Measurements from ENCODE around the gene MAN1A1.
A peak's percentile ranks its signal among the peaks of the same experiment; 100 is the strongest.

MAN1A1 gene

GRCh38 chr6:119148098-119148824 is 201.3 kb downstream of the MAN1A1 start:
- DNase-seq (ENCODE audit: low spot score): no peak
- H3K9me3 Mint-ChIP-seq: peaks cover 24% of the 10 kb centered on the region
- peaks cover 12% of the 10 kb centered on the region for H3K36me3 Mint-ChIP-seq (ENCODE audit: low read depth)
- H3K4me3 Mint-ChIP-seq: no peak overlapping the region
- peak overlapping the region; percentile 26 for H3K27ac Mint-ChIP-seq
- peaks cover 45% of the 10 kb centered on the region for H3K4me1 Mint-ChIP-seq (ENCODE audit: low read depth)
- peaks cover 2% of the 10 kb centered on the region for H3K27me3 Mint-ChIP-seq (ENCODE audit: low read depth)

GRCh38 chr6:119147101-119148053 is 202.2 kb downstream of the MAN1A1 start:
- Mint-ChIP-seq H3K27ac (peak overlapping the region; percentile 61), H3K4me1 (ENCODE audit: low read depth) (peaks cover 45% of the 10 kb centered on the region), H3K27me3 (ENCODE audit: low read depth) (peaks cover 2% of the 10 kb centered on the region), H3K9me3 (peaks cover 24% of the 10 kb centered on the region), H3K36me3 (ENCODE audit: low read depth) (peaks cover 12% of the 10 kb centered on the region), H3K4me3 (no peak overlapping the region)
- DNase-seq (ENCODE audit: low spot score): peak; percentile 71

- Mint-ChIP-seq H3K27me3 (ENCODE audit: low read depth) (no peaks in the 10 kb centered on the region), H3K27ac (peak overlapping the region; percentile 89), H3K4me1 (ENCODE audit: low read depth) (peaks cover 43% of the 10 kb centered on the region), H3K4me3 (peak overlapping the region; percentile 68), H3K36me3 (ENCODE audit: low read depth) (peaks cover 12% of the 10 kb centered on the region), H3K9me3 (peaks cover 24% of the 10 kb centered on the region)
- DNase-seq (ENCODE audit: low spot score): no peak
Observed at GRCh38 chr6:119145111-119145510, 204.4 kb downstream of the MAN1A1 start.

GRCh38 chr6:119142637-119143036 is 206.9 kb downstream of the MAN1A1 start:
- peaks cover 11% of the 10 kb centered on the region for H3K9me3 Mint-ChIP-seq
- H3K4me3 Mint-ChIP-seq: no peak overlapping the region
- no peaks in the 10 kb centered on the region for H3K27me3 Mint-ChIP-seq (ENCODE audit: low read depth)
- H3K36me3 Mint-ChIP-seq (ENCODE audit: low read depth): peaks cover 4% of the 10 kb centered on the region
- H3K4me1 Mint-ChIP-seq (ENCODE audit: low read depth): peaks cover 49% of the 10 kb centered on the region
- DNase-seq (ENCODE audit: low spot score): no peak
- no peak overlapping the region for H3K27ac Mint-ChIP-seq

- Mint-ChIP-seq H3K9me3 (peaks cover 6% of the 10 kb centered on the region), H3K27ac (no peak overlapping the region), H3K36me3 (ENCODE audit: low read depth) (no peaks in the 10 kb centered on the region), H3K4me3 (no peak overlapping the region), H3K27me3 (ENCODE audit: low read depth) (no peaks in the 10 kb centered on the region), H3K4me1 (ENCODE audit: low read depth) (peaks cover 49% of the 10 kb centered on the region)
- no peak for DNase-seq (ENCODE audit: low spot score)
Observed at GRCh38 chr6:119142041-119142440, 207.5 kb downstream of the MAN1A1 start.

GRCh38 chr6:119140196-119141140 is 209.1 kb downstream of the MAN1A1 start:
- Mint-ChIP-seq H3K36me3 (ENCODE audit: low read depth) (no peaks in the 10 kb centered on the region), H3K4me3 (no peak overlapping the region), H3K27ac (no peak overlapping the region), H3K27me3 (ENCODE audit: low read depth) (peaks cover 2% of the 10 kb centered on the region), H3K9me3 (no peaks in the 10 kb centered on the region), H3K4me1 (ENCODE audit: low read depth) (peaks cover 37% of the 10 kb centered on the region)
- DNase-seq (ENCODE audit: low spot score): no peak

GRCh38 chr6:119138906-119139541 is 210.5 kb downstream of the MAN1A1 start:
- Mint-ChIP-seq H3K27ac (peak overlapping the region; percentile 76), H3K36me3 (ENCODE audit: low read depth) (no peaks in the 10 kb centered on the region), H3K4me1 (ENCODE audit: low read depth) (peaks cover 25% of the 10 kb centered on the region), H3K4me3 (peak overlapping the region; percentile 41), H3K9me3 (no peaks in the 10 kb centered on the region), H3K27me3 (ENCODE audit: low read depth) (peaks cover 4% of the 10 kb centered on the region)
- no peak for DNase-seq (ENCODE audit: low spot score)

GRCh38 chr6:119137194-119138072 is 212.1 kb downstream of the MAN1A1 start:
- Mint-ChIP-seq H3K27ac (no peak overlapping the region), H3K4me1 (ENCODE audit: low read depth) (peaks cover 25% of the 10 kb centered on the region), H3K9me3 (no peaks in the 10 kb centered on the region), H3K4me3 (no peak overlapping the region), H3K36me3 (ENCODE audit: low read depth) (no peaks in the 10 kb centered on the region), H3K27me3 (ENCODE audit: low read depth) (peaks cover 4% of the 10 kb centered on the region)
- no peak for DNase-seq (ENCODE audit: low spot score)

- Mint-ChIP-seq H3K4me3 (no peak overlapping the region), H3K36me3 (ENCODE audit: low read depth) (no peaks in the 10 kb centered on the region), H3K4me1 (ENCODE audit: low read depth) (peaks cover 20% of the 10 kb centered on the region), H3K27ac (no peak overlapping the region), H3K9me3 (no peaks in the 10 kb centered on the region), H3K27me3 (ENCODE audit: low read depth) (peaks cover 4% of the 10 kb centered on the region)
- DNase-seq (ENCODE audit: low spot score): no peak
Observed at GRCh38 chr6:119134752-119135151, 214.8 kb downstream of the MAN1A1 start.

- Mint-ChIP-seq H3K4me1 (ENCODE audit: low read depth) (peaks cover 17% of the 10 kb centered on the region), H3K27me3 (ENCODE audit: low read depth) (peaks cover 4% of the 10 kb centered on the region)
Observed at GRCh38 chr6:119133400-119133799, 216.2 kb downstream of the MAN1A1 start.

GRCh38 chr6:119132261-119132981 is 217.1 kb downstream of the MAN1A1 start:
- no peaks in the 10 kb centered on the region for H3K36me3 Mint-ChIP-seq (ENCODE audit: low read depth)
- H3K27me3 Mint-ChIP-seq (ENCODE audit: low read depth): peaks cover 11% of the 10 kb centered on the region
- H3K4me3 Mint-ChIP-seq: no peak overlapping the region
- DNase-seq (ENCODE audit: low spot score): no peak
- H3K9me3 Mint-ChIP-seq: no peaks in the 10 kb centered on the region
- H3K4me1 Mint-ChIP-seq (ENCODE audit: low read depth): peaks cover 10% of the 10 kb centered on the region
- no peak overlapping the region for H3K27ac Mint-ChIP-seq

More at GRCh38 chr6:119133400-119133799, 216.2 kb downstream of the MAN1A1 start:
- H3K27ac Mint-ChIP-seq: no peak overlapping the region
- H3K9me3 Mint-ChIP-seq: no peaks in the 10 kb centered on the region
- DNase-seq (ENCODE audit: low spot score): no peak
- H3K4me3 Mint-ChIP-seq: no peak overlapping the region
- H3K36me3 Mint-ChIP-seq (ENCODE audit: low read depth): no peaks in the 10 kb centered on the region

- no peaks in the 10 kb centered on the region for H3K9me3 Mint-ChIP-seq
- H3K27me3 Mint-ChIP-seq (ENCODE audit: low read depth): peaks cover 13% of the 10 kb centered on the region
- no peak for DNase-seq (ENCODE audit: low spot score)
- no peak overlapping the region for H3K4me3 Mint-ChIP-seq
- H3K4me1 Mint-ChIP-seq (ENCODE audit: low read depth): peaks cover 6% of the 10 kb centered on the region
- no peaks in the 10 kb centered on the region for H3K36me3 Mint-ChIP-seq (ENCODE audit: low read depth)
- H3K27ac Mint-ChIP-seq: no peak overlapping the region
Observed at GRCh38 chr6:119129968-119130484, 219.5 kb downstream of the MAN1A1 start.

All from T-helper 2 cell treated with Interferon-gamma antibody and Interleukin-4, amounts not matched to agents 5 μg/mL and 100 μg/mL, for 36 hours (primary cell).